LNCaP clone FGC (cell line): ENCODE measurements around the gene CACNB4.

Experiments
- DNase-seq: peaks from one replicate; pipeline ENCODE4 v3.0.0-alpha.2; 2011; ENCODE audit warnings: low read depth
- H3K4me3 ChIP-seq: 2 replicates; pipeline ENCODE4 v1.5.1; 2011; ENCODE audit warnings: mild to moderate bottlenecking, low read depth, low read length, control low read depth
- TF ChIP-seq, protein P1 (sequence below): IDR thresholded peaks from 2 replicates; pipeline ENCODE4 v1.5.1; 2012; ENCODE audit warnings: mild to moderate bottlenecking; ENCODE audit not compliant: control insufficient read depth, insufficient read depth; ENCODE audit errors: extremely low read depth

CACNB4 gene

GRCh38 chr2:151991010-151991409 lies 107.8 kb downstream of the CACNB4 start:
- no peak overlapping the region for H3K4me3 ChIP-seq
- TF ChIP-seq, protein P1, sequence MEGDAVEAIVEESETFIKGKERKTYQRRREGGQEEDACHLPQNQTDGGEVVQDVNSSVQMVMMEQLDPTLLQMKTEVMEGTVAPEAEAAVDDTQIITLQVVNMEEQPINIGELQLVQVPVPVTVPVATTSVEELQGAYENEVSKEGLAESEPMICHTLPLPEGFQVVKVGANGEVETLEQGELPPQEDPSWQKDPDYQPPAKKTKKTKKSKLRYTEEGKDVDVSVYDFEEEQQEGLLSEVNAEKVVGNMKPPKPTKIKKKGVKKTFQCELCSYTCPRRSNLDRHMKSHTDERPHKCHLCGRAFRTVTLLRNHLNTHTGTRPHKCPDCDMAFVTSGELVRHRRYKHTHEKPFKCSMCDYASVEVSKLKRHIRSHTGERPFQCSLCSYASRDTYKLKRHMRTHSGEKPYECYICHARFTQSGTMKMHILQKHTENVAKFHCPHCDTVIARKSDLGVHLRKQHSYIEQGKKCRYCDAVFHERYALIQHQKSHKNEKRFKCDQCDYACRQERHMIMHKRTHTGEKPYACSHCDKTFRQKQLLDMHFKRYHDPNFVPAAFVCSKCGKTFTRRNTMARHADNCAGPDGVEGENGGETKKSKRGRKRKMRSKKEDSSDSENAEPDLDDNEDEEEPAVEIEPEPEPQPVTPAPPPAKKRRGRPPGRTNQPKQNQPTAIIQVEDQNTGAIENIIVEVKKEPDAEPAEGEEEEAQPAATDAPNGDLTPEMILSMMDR = no peak
- DNase-seq = no peak

DNA sequence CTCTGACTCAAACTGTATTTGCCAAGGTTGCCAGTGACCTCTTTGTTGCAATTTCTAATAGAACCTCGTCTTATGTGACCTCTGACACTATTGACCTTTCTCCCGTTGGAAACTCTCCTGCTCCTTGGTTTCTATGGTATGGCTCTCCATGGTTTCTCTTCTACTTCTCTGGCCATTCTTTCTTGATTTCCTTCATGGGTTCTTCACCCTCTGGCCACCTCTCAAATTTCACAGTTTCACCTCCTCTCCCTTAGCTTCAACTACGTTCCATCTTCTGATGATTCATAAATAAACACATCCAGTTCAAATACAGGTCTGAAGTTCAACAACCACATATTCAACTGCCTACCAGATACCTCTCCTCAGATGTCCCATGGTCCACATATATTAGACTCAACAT lies 109.5 kb downstream of the CACNB4 start:
- no peak for DNase-seq
- TF ChIP-seq, protein P1 = no peak
- no peak overlapping the region for H3K4me3 ChIP-seq

GRCh38 chr2:151987484-151987883 lies 111.4 kb downstream of the CACNB4 start:
- TF ChIP-seq, protein P1 = no peak
- DNase-seq = no peak
- H3K4me3 ChIP-seq = no peak overlapping the region

GRCh38 chr2:151984424-151985083 lies 114.3 kb downstream of the CACNB4 start:
- DNase-seq = no peak
- no peak overlapping the region for H3K4me3 ChIP-seq
- TF ChIP-seq, protein P1 = no peak

DNA sequence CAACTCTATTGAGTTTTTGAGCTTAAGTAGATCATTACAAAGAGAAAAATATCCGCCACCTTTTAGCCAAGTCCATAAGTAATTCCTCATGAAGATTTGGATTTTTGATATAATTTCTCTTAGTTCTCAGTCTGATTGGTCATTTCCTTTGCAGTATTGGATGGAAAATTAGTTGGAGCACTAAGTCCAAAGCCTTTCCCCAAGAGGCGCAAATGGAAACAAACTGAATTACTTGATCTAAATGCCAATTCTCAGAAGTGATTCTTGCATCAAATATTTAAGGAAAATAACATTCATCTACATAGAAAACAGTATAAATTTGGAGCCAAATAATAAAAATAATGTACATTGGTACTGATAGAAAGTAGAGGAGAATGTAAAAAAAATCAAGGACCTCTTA lies 115.6 kb downstream of the CACNB4 start:
- DNase-seq = no peak
- H3K4me3 ChIP-seq = no peak overlapping the region
- TF ChIP-seq, protein P1 = no peak

DNA sequence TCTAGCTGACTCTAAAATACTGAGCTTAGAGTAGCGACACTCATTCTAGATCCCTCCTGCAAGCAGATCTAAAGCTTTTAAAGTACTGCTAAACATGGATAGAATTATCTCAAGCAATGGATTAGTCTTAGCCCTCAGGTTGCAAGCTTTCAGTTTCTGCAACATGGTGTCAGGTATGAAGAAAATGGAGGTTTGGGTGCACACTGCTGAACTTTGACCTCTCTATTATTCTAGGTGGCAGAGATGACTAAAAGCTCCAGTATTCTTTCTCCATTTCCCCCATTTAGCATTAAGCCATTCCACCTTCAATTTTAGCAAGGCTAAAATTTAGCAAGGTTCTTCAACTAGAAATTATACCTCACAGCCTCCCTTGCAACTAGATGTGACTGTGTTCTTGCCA lies 117.0 kb downstream of the CACNB4 start:
- TF ChIP-seq, protein P1 = no peak
- DNase-seq = no peak

GRCh38 chr2:151979694-151980093 lies 119.2 kb downstream of the CACNB4 start:
- TF ChIP-seq, protein P1 = no peak
- DNase-seq = no peak
- no peak overlapping the region for H3K4me3 ChIP-seq

More for the DNA sequence above, 117.0 kb downstream of the CACNB4 start:
- H3K4me3 ChIP-seq = no peak overlapping the region
